ENCODE results near the gene ZNF280D. TPM values are rescaled to one million over a fixed set of nuclear protein-coding genes. Genes with fewer than 3 reads are reported as not detected.
A peak's percentile ranks its signal among the peaks of the same experiment; 100 is the strongest.

ZNF280D gene
- total RNA-seq, 2 donors from 2014 or later: 35.1 to 44.2 TPM

- Histone ChIP-seq H3K9me3 (no peaks in the 10 kb centered on the region), H3K4me1 (replicated peaks) (no peaks in the 10 kb centered on the region), H3K4me3 (no peak overlapping the region), H3K36me3 (no peaks in the 10 kb centered on the region), H3K27me3 (replicated peaks; ENCODE audit: insufficient read depth) (no peaks in the 10 kb centered on the region), H3K27ac (no peak overlapping the region)
- intact Hi-C loops (cut with DNase I): no loop called here
- WGBS: 100% methylated on average over 1 of the region's 1 CpG
- TF ChIP-seq POLR2A (IDR thresholded peaks at IDR 0.05) (no peak), POLR2AphosphoS5 (IDR thresholded peaks at IDR 0.05) (no peak), CTCF (IDR thresholded peaks at IDR 0.05) (no peak)
- no peak for DNase-seq (ENCODE audit: low spot score)
Observed at GRCh38 chr15:56767315-56767714, 34.0 kb upstream of the ZNF280D start.

- Histone ChIP-seq H3K36me3 (no peaks in the 10 kb centered on the region), H3K9me3 (no peaks in the 10 kb centered on the region), H3K4me3 (no peak overlapping the region), H3K27ac (no peak overlapping the region), H3K4me1 (replicated peaks) (no peaks in the 10 kb centered on the region), H3K27me3 (replicated peaks; ENCODE audit: insufficient read depth) (no peaks in the 10 kb centered on the region)
- peak; percentile 53 for TF ChIP-seq POLR2AphosphoS5 (IDR thresholded peaks at IDR 0.05)
- no peak for TF ChIP-seq CTCF (IDR thresholded peaks at IDR 0.05)
- no peak for TF ChIP-seq POLR2A (IDR thresholded peaks at IDR 0.05)
- peak; percentile 69 for DNase-seq (ENCODE audit: low spot score)
- intact Hi-C loops (cut with DNase I): no loop called here
Observed at GRCh38 chr15:56765251-56765650, 31.9 kb upstream of the ZNF280D start.

DNA sequence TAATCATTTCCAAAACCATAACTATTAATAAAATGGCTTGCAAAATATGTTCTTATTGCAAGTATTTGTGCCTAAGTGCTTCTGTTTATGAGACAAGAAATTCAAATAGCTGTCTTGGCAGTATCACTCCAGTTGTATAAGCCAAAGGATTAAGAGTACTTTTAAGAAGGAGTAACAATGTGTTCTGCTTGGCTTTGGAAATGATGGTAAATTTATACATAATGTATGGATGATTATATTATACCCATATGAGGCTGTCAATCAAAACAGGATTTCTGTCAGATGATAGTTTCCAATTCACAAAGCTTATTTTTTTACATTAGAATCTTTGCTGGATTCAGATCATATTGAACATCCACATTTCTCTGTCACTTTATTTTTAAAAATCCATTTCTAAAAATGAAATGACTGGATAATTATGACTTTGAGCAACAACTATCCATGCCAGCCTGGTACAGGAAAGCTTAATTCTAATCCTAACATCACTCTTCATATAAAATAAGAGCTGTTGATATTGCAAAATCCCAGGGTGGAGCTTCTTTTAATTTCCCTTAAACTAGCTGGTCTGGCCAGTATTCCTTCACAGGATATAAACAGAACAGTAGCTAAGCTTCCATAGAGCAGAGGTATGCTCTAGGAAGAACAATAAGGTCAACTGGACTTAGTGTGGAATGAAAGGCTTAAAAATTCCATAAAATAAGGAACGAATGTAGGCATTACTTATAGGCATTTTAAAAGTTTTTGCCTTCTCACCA is 30.0 kb upstream of the ZNF280D start:
- intact Hi-C loops (cut with DNase I): no loop called here
- TF ChIP-seq CTCF (IDR thresholded peaks at IDR 0.05) (no peak), POLR2AphosphoS5 (IDR thresholded peaks at IDR 0.05) (peak; percentile 31)
- Histone ChIP-seq H3K27me3 (replicated peaks; ENCODE audit: insufficient read depth) (no peaks in the 10 kb centered on the region), H3K27ac (peak overlapping the region in 1 of 2 donors; percentile 21), H3K4me3 (no peak overlapping the region), H3K9me3 (no peaks in the 10 kb centered on the region), H3K4me1 (replicated peaks) (no peaks in the 10 kb centered on the region), H3K36me3 (no peaks in the 10 kb centered on the region)
- DNase-seq (ENCODE audit: low spot score): no peak
- WGBS: 76% methylated on average over 1 of the region's 1 CpG

DNA sequence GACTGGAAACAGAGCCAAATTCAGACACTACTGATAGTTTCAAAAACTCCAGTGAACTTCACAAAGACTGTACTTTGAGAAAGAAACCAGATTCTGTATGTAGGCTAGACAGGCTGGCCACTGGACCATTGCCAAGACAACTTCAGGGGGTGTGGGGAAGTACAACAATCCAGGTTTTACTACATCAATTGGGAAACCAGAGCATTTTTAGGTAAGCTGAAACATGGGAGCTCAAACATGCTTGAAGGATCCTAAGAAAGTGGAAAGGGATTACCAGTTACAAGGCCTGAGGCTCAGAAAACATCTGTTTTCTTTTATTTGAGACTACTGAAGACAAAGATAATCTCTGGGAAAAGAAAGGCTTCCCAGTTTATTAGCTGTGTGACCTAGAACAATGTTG is 26.9 kb upstream of the ZNF280D start:
- intact Hi-C loops (cut with DNase I): no loop called here
- DNase-seq (ENCODE audit: low spot score): no peak
- Histone ChIP-seq H3K4me3 (no peak overlapping the region), H3K9me3 (no peaks in the 10 kb centered on the region), H3K27ac (peak overlapping the region in 1 of 2 donors; percentile 13), H3K27me3 (replicated peaks; ENCODE audit: insufficient read depth) (no peaks in the 10 kb centered on the region), H3K36me3 (no peaks in the 10 kb centered on the region), H3K4me1 (replicated peaks) (no peaks in the 10 kb centered on the region)
- no peak for TF ChIP-seq POLR2A (IDR thresholded peaks at IDR 0.05)
- TF ChIP-seq CTCF (IDR thresholded peaks at IDR 0.05): no peak
- no peak for TF ChIP-seq POLR2AphosphoS5 (IDR thresholded peaks at IDR 0.05)

DNA sequence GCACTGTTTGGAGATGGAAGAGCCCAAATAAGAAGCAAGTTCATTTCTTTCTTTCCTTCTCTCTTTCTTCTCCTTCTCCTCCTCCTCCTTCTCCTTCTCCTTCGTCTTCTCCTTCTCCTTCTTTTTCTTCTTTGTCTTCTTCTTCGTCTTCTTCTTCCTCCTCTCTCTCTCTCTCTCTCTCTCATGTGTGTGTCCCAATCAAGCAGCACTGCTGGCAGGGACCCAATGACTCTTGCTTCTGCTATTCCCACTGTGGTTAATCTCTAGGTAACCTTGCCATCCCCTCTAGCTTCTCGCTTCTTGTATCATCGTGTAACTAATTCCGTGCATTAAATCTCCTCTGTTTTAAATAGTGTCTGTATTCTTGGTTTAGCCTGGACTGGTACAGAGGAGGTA is 26.1 kb upstream of the ZNF280D start:
- intact Hi-C loops (cut with DNase I): no loop called here
- H3K36me3 ChIP-seq: no peaks in the 10 kb centered on the region
- no peak for DNase-seq (ENCODE audit: low spot score)
- H3K9me3 ChIP-seq: no peaks in the 10 kb centered on the region
- no peak overlapping the region for H3K4me3 ChIP-seq
- TF ChIP-seq CTCF (IDR thresholded peaks at IDR 0.05): no peak
- H3K27ac ChIP-seq: no peak overlapping the region
- no peaks in the 10 kb centered on the region for H3K27me3 ChIP-seq (replicated peaks; ENCODE audit: insufficient read depth)
- no peaks in the 10 kb centered on the region for H3K4me1 ChIP-seq (replicated peaks)
- WGBS: 84% methylated on average over 4 of the region's 5 CpGs
